HG03108 (cell line): ENCODE results near the gene PJA2.
"Not testable (repeated sequence)": the region's sequence is repeated elsewhere in the genome, so short reads cannot be mapped to it uniquely, and the experiment has no call there.

ENCODE experiments used
- ATAC-seq: cut with Tn5 transposase; IDR thresholded peaks from one replicate; pipeline ENCODE4 v1.9.1; 2021; ENCODE audit warnings: moderate library complexity; ENCODE audit not compliant: unreplicated experiment

The PJA2 gene, protein sequence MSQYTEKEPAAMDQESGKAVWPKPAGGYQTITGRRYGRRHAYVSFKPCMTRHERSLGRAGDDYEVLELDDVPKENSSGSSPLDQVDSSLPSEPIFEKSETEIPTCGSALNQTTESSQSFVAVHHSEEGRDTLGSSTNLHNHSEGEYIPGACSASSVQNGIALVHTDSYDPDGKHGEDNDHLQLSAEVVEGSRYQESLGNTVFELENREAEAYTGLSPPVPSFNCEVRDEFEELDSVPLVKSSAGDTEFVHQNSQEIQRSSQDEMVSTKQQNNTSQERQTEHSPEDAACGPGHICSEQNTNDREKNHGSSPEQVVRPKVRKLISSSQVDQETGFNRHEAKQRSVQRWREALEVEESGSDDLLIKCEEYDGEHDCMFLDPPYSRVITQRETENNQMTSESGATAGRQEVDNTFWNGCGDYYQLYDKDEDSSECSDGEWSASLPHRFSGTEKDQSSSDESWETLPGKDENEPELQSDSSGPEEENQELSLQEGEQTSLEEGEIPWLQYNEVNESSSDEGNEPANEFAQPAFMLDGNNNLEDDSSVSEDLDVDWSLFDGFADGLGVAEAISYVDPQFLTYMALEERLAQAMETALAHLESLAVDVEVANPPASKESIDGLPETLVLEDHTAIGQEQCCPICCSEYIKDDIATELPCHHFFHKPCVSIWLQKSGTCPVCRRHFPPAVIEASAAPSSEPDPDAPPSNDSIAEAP

DNA sequence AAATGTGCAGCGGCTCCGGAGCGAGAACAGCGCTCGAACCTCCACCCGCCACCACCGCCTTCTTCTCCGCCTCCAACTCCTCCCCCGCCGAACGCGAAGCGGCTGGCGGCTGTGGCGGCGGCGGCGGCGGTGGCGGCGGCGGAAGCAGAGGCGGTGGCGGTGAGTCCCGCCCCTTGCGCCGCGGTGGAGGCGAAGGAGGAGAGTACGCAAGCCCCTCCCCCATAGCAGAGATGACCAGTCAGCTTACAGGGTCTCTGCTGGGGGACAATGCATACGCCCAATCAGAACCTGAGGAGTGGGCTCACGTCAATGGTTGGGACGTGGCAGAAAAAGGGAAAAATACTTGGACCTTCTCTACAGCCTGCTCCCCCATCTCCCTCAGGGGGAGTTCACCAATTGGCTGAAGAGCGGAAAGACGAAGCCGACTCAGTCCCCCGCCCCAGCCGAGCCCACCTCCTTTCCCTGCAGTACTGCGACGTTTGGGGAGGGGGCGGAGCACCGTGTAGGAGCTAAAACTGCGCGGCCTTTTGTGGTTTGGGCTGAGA lies at the start of gene PJA2:
Gene PJA2, minus strand, starts transcription at position 131 of the 545 bp plus-strand sequence. CDS start 26,541 bp downstream, outside the sequence.
- ATAC-seq = peak; percentile 78

DNA sequence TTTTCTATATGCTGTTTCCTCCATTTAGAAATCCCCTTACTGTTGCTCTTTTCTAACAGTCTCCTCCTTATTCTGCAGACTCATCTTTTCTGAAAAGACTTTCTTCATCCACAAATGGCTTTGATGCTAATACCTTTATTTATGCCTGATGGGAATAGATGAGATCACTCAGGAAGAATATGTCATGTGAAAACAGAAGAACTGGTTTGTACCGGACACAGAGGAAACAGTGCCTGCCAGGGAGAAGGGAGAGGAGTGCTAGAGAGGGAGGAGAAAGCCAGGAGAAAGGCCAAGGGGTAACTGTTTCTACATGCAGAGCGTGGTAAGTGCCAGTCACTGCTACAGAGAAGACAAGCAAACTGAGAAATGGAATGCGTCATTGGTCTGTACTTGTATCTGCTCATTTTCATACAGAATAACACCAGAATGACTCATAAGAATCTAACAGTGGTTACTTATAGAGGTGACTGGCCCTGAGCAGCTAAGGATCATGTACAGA lies 45.9 kb upstream of the PJA2 start:
- ATAC-seq = peak; percentile 100

DNA sequence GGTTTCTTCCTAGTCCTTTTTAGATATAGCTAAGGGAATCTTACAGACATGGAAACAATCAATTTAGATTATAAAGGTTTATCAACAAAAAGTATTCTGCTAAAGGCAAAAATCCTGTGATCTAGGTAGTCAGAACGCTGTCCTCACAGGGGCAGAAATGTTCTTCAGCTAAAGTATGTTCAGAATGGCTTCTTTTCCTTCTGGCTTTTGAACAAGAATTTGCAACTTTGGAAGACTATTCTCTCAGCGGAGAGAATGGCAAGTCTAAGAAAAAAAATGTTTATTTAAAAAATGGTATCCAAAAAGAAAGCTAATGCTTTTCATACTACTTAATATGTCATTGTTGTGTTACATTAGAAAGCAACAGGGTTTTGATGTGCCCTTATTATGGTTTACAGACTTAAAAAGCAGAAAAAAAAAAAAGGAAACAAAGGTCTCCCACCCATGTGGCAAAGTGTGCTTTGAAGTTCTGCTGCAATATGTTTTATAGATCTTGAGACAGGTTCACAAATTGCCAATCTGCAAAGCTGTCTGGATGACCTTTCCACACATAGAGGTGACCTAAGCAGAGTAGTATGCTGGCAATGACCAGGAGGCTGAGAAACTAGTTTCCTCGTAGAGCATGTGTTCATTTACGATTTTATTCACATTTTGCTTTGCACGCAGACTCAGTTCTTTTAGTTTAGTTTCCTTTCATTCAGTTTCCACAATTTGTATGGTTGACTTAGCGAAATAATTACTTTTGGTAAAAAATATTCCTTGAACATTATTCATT lies 45.1 kb upstream of the PJA2 start:
- no peak for ATAC-seq

DNA sequence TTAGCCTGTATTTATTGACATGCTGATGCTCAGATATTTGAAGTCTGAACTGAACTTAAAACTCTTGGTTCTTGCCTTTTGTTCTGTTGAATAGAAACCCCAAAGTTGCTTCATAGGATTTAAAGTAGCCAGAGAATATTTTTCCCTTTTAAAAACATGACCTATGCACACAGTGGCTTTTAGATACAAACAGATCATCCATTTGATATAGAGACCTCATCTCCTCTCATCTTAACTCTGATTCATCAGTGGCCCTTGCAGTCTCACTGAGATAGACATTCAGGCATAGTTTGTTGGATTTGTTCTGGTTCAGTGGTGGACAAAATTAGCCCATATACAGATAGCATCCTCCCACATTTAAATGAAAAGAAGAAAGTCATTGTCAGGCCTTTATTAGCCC lies 43.5 kb upstream of the PJA2 start:
- ATAC-seq = no peak

DNA sequence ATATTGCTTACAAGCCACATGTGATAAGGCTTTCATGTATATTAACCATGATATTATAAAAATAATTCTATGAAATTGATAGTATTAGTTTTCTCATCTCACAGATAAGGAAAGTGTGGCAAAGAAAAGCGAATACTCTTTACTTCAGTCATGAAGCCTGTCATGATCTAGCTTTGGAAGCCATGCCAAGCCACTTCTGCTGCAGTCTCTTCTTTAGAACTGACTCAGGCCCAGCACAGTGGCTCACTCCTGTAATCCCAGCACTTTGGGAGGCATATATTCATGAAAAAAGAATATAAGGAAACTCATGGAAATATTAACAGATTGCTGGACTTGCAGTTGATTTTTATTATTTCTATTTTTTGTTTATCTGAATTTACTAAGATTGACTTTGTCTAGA lies 42.9 kb upstream of the PJA2 start:
- no peak for ATAC-seq

DNA sequence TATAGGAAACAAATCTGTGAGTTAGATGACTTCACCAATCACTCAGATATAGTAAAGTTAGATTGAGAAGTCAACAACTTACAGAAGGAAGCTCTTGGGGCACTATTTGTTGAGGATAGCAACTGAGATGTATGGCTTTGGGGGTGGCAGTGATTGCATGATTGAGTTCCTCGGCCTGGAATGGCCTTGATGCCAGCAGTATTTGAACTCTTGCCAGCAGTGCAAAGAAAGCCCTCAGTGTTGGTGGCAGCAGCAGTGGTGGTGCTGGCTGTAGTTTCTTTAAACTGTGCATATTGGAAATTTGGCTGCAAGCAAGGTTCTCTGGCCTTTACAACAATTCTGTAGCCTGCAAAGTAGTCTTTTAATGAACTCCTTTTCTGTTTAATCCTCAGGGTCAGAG lies 41.4 kb upstream of the PJA2 start:
- ATAC-seq = no peak

DNA sequence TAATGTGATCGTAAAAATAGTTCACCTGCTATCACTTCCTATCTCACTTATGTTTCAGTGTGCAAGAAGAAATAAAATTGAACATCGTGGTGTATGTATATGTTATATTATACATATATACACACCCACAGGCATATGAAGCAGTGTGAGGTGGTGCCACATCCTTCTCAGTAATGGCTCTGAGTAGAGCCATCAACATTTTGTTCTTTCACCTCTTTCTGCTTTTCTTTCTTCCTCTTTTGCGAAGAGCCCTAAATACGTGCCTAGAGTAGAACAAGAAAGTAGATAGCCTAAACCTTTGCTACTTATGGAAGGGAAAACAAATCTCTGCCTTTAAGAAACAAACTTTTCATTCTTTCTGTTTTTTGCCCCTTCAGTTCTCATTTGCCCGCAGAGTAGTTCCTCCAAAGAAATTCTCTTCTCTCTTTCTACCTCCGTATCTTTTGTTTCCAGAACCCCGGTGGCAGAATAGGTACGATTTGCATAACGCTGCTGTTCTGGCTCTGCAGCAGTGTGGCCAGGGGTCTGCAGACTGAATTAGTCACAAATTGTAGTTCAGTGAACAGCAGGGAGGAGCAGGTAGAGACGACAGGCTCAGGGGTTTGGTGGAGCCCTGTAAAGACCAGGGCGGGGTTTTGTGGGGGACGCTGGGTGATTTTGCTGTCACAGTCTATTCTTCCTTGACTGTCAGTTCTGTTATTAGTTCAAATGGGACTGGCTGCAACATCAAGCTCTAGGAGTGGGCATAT lies 40.5 kb upstream of the PJA2 start:
- ATAC-seq = no peak

DNA sequence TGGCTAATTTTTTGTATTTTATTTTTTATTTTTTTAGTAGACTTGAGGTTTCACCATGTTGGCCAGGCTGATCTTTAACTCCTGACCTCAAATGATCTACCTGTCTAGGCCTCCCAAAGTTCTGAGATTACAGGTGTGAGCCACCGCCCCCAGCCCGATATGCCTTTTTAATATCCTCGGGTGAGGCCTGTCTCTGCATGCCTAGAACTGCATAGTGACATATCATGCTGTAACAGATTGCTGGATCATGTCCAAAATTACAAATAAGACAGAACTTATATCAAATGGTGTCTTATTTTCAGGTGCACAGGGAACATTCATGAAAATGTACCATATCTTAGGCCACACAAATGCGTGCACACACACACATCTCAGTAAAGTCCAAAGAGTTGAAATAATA lies 39.1 kb upstream of the PJA2 start:
- no peak for ATAC-seq

DNA sequence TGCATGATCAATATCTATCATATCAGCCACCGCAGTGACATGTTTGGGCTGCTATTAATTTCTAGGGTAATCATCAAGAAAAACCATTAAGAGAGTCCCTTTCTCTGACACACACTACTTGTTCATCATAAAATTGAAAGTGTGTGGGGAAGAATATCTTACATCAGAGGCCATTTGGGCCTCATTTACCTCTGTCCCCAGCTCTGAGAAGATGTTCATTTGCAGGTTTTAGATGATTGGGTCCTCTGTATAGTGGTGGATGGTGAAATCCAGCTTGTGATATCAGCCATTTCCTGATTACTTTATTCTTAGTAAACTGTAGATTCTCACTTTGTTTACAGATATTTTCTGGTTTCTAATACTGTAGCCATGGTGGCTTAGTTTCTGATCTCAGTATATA lies 29.8 kb upstream of the PJA2 start:
- ATAC-seq = no peak

DNA sequence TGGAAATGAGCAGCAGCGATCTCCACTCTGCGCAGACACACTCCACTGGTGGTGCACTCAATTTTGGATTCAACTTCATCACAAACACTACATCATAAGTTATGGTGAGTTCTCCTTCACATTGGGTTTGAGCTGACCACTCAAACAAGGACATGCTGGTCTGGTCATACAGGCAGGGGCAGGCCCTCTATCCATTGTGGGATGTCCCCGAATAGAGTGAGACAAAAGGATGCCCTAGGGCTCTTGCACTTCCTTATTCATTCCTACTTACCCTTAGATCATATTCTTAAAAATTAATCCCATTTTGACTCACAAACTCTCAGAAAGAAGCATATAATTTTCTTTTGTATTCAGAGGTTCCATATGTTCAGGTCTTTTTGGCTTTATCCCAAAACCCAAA lies 16.3 kb upstream of the PJA2 start:
- ATAC-seq = no peak

DNA sequence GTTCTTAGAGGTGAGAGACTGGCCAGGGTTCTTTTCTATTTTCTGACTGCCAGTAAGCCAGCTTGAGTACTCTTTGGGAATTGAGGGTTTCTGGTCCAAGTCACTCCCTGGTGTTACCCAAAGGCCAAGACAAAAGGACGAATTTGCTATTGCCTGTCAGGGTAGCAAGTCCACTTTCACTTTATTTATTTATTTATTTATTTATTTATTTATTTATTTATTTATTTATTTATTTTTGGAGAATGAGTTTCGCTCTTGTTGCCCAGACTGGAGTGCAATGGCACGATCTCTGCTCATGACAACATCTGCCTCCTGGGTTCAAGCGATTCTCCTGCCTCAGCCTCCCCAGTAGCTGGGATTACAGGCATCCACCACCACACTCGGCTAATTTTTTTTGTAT lies 15.7 kb upstream of the PJA2 start:
- not testable (repeated sequence) for ATAC-seq

DNA sequence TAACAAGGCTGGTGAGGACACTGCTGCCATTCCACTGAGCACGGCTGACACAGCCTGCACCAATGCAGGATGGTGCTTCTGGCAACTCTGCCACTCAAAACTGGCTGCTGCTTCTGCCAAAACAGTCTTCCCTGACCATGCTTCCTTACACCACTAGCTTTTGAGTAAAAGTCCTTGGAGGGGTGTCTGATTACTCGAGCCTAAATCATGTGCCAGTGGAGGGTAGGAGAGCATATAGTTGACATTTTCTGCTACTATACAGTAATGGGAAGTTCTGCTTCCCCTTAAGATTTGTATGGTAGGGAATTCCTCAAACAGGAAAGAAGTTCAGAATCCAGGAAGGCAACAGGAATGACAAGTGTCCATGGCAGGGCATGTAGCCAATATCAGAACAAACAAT lies 12.2 kb upstream of the PJA2 start:
- no peak for ATAC-seq

DNA sequence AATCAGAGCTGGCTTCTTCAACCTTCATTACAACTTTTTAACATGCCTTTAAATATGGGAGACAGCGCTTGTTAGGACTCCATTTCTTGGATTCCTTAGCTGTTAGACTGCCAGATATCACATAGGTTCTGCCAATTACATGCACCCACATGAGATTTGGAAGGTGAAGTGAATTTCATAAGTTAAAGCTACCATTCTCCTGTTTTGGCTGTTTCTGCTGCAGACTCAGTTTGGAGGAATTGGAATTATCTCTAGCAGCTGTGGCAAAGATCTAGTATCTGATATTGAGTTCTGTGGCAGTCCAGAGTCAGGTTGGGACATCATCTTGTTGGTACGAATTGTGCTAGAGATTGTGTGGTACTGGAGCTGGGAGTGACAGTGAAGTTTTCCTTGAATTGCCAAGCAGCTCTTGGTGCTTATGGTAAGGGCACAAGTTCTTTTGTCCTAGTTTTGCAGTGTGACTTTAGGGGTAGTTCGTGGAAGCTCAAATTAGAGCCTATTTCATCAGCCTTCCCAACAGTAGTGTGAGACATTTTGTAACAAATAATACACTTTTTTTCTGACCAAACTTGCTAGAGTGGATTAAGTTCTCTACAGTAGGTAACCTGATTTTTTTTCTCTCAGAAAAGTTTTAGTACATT lies 9.1 kb upstream of the PJA2 start:
- ATAC-seq = no peak

DNA sequence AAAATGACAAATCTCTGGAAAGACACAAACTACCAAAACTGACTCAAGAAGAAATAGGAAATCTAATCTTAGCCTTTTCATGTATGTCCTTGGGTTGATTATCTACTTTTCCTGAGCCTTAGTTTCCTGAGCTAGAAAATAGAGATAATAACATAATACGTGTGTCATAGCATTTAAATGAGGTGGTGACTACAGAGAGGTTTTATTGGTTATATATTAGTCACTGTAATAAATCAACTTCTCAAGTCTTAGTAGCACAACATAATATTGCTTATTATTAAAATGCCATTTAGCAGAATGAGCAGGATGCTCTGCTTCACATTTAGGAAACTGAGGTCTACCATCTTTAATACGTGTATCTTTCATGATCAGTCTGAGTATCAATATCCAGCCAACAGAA lies 7.1 kb upstream of the PJA2 start:
- no peak for ATAC-seq

DNA sequence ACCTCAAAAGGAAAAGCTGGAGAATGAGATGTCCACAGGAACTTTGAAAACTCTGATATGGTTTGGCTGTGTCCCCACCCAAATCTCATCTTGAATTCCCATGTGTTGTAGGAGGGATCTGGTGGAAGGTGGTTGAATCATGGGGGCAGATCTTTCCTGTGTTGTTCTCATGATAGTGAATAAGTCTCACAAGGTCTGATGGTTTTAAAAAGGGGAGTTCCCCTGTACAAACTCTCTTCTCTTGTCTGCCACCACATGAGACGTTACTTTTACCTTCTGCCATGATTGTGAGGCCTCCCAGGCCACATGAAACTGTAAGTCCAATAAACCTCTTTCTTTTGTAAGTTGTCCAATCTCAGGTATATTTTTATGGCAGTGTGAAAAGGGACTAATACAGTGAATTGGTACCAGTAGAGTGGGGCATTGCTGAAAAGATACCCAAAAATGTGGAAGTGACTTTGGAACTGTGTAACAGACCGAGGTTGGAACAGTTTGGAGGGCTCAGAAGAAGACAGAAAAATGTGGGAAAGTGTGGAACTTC lies 4.2 kb upstream of the PJA2 start:
- ATAC-seq = not testable (repeated sequence)

DNA sequence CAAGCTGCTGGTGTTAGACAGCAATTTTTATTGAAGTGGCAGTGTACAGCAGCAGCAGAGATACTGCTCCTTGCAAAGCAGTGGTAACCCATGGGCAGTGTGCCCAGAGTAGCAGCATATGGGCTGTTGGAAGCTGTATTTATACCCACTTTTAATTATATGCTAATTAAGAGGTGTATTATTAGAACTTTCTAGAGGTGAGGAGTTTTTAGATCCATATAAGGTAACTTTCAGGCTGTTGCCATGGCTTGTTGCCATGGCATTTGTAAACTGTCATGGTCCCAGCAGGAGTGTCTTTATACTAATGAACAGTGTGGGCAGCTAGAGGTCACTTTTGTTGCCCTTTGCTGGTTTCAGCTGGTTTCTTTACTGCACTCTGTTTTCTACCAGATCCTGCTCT lies 3.7 kb upstream of the PJA2 start:
- ATAC-seq = no peak

DNA sequence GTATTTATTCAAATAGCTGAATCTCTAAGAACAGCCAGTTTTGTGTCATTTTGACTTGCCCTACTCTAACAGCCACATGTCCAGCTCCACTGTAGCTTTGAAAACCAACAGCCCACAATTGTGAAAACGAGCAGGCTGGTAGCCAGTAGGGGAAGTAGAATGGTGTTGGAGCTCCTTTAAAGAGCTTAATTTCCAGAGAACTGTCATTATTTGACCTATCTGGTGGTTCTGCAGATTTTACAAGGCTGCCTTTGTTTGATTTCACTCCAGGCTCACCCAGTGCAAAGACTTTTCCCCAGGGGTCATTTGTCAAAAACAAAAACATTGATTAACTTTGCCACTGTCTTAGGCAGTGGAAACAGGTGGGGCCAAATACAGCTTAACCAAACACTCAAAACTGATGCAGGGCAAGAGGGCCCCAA lies 3.2 kb upstream of the PJA2 start:
- no peak for ATAC-seq

DNA sequence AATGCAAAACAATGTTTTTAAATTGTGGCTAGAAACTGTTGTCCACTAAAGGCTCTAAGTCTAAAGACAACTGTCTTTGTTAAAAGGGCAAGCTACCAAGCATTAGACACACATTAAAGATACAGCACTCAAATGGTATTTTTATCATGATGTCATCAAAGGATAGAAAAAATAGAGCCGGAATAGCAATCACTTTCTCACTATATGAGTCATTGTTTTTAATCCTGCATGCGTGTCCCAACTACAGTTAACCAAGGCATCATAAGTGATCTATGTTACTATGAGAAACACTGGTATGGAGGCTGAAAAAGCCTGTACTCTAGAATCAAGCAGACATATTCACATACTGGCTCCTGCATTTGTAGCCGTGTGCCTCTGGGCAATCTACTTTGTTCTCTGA lies 1.9 kb upstream of the PJA2 start:
- ATAC-seq = no peak

DNA sequence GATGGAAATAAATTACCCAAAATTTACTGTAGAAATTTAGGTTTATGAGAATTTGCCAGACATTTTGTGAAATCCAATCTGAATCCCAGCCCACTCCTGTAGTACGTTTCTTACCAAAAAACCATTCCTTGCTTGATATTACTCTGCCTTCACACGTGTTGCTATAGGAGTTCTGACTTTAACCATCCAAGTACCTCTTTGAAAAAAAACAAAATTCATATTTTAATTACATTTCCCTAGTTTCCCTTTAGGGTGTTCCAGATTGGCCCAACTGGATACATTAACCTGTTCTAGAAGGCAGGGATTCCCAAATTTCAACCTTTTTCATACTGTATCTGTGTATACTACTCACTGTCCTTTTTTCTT lies 1.4 kb upstream of the PJA2 start:
- ATAC-seq = no peak
